GM12864 (cell line): ENCODE measurements around the gene GJA4.

Experiments
- DNase-seq: peaks from one replicate; pipeline ENCODE4 v3.0.0-alpha.2; 2011; ENCODE audit warnings: low read depth
- H3K4me3 ChIP-seq: 2 replicates; pipeline ENCODE4 v1.5.1; 2011; ENCODE audit warnings: mild to moderate bottlenecking, low read depth, low read length, control low read depth
- CTCF ChIP-seq: IDR thresholded peaks from 2 replicates; pipeline ENCODE4 v1.5.1; 2011; ENCODE audit warnings: low read depth, mild to moderate bottlenecking, moderate library complexity, low read length, control low read depth, inconsistent platforms; ENCODE audit errors: missing control alignments

The GJA4 gene

GRCh38 chr1:34784751-34785221 is 8.0 kb upstream of the GJA4 start:
- DNase-seq = no peak
- H3K4me3 ChIP-seq = no peak overlapping the region
- no peak for TF ChIP-seq CTCF

- no peak overlapping the region for H3K4me3 ChIP-seq
- TF ChIP-seq CTCF = no peak
- DNase-seq = no peak
Observed at GRCh38 chr1:34785231-34785874, 7.4 kb upstream of the GJA4 start.

- DNase-seq = no peak
- H3K4me3 ChIP-seq = no peak overlapping the region
- TF ChIP-seq CTCF = no peak
Observed at GRCh38 chr1:34785875-34786470, 6.8 kb upstream of the GJA4 start.

GRCh38 chr1:34786521-34787325 is 6.1 kb upstream of the GJA4 start:
- DNase-seq = peak; percentile 47
- TF ChIP-seq CTCF = peak; percentile 96
- H3K4me3 ChIP-seq = no peak overlapping the region

- H3K4me3 ChIP-seq = no peak overlapping the region
- TF ChIP-seq CTCF = peak; percentile 52
- no peak for DNase-seq
Observed at GRCh38 chr1:34787461-34788420, 5.1 kb upstream of the GJA4 start.

- H3K4me3 ChIP-seq = no peak overlapping the region
- TF ChIP-seq CTCF = no peak
- no peak for DNase-seq
Observed at GRCh38 chr1:34790985-34791384, 1.8 kb upstream of the GJA4 start.
